ENCODE data around the gene RNF152. TPM values are rescaled to one million over a fixed set of nuclear protein-coding genes. Genes with fewer than 3 reads are reported as not detected.

RNF152 gene
- total RNA-seq, 6 donors from 2014 or later, result 6.3 to 24.0 (median 17.9) TPM

- no peaks in the 10 kb centered on the region for H3K36me3 ChIP-seq
- H3K27ac ChIP-seq, result no peak overlapping the region
- no peak overlapping the region for H3K4me3 ChIP-seq
- no peaks in the 10 kb centered on the region for H3K27me3 ChIP-seq
- 67 to 74% methylated on average over 1 of the region's 1 CpG for WGBS, 2 donors
- TF ChIP-seq EP300 (IDR thresholded peaks at IDR 0.05) (no peak), POLR2A (IDR thresholded peaks at IDR 0.05) (no peak), CTCF (IDR thresholded peaks at IDR 0.05) (no peak)
- ATAC-seq (ENCODE audit: low FRiP score in 2 of 2) (no peak), DNase-seq (no peak)
- no peaks in the 10 kb centered on the region for H3K9me3 ChIP-seq
- H3K4me1 ChIP-seq, result peaks cover 0 to 18% (median 9%) of the 10 kb centered on the region in 4 donors
Observed at GRCh38 chr18:61852496-61852895, 40.3 kb downstream of the RNF152 start.

- no peak for ATAC-seq (ENCODE audit: low FRiP score in 2 of 2)
- H3K4me1 ChIP-seq, result peaks cover 0 to 18% (median 9%) of the 10 kb centered on the region in 4 donors
- H3K9me3 ChIP-seq, result no peaks in the 10 kb centered on the region
- 64 to 79% methylated on average over 3 of the region's 3 CpGs for WGBS, 2 donors
- H3K27me3 ChIP-seq, result no peaks in the 10 kb centered on the region
- no peaks in the 10 kb centered on the region for H3K36me3 ChIP-seq
- TF ChIP-seq CTCF (IDR thresholded peaks at IDR 0.05) (no peak), POLR2A (IDR thresholded peaks at IDR 0.05) (no peak), POLR2AphosphoS5 (IDR thresholded peaks at IDR 0.05) (no peak), EP300 (IDR thresholded peaks at IDR 0.05) (no peak)
- H3K27ac ChIP-seq, result no peak overlapping the region
- DNase-seq, result no peak
- H3K4me3 ChIP-seq, result no peak overlapping the region
Observed at GRCh38 chr18:61851940-61852451, 40.8 kb downstream of the RNF152 start.

- H3K4me3 ChIP-seq, result no peak overlapping the region
- no peak for TF ChIP-seq POLR2A (IDR thresholded peaks at IDR 0.05)
- TF ChIP-seq CTCF (IDR thresholded peaks at IDR 0.05), result no peak
- no peak for TF ChIP-seq POLR2AphosphoS5 (IDR thresholded peaks at IDR 0.05)
- no peak for TF ChIP-seq EP300 (IDR thresholded peaks at IDR 0.05)
- peaks cover 0 to 18% (median 9%) of the 10 kb centered on the region in 4 donors for H3K4me1 ChIP-seq
- ATAC-seq (ENCODE audit: low FRiP score in 2 of 2), result no peak
- H3K36me3 ChIP-seq, result no peaks in the 10 kb centered on the region
- WGBS, 2 donors, result 62 to 82% methylated on average over 3 of the region's 3 CpGs
- no peak for DNase-seq
- H3K9me3 ChIP-seq, result no peaks in the 10 kb centered on the region
- no peaks in the 10 kb centered on the region for H3K27me3 ChIP-seq
- H3K27ac ChIP-seq, result no peak overlapping the region
Observed at GRCh38 chr18:61851279-61851678, 41.5 kb downstream of the RNF152 start.

GRCh38 chr18:61850756-61851155, 42.1 kb downstream of the RNF152 start:
- Histone ChIP-seq H3K27me3 (no peaks in the 10 kb centered on the region), H3K4me1 (peaks cover 0 to 18% (median 9%) of the 10 kb centered on the region in 4 donors), H3K27ac (no peak overlapping the region), H3K9me3 (no peaks in the 10 kb centered on the region), H3K4me3 (no peak overlapping the region), H3K36me3 (no peaks in the 10 kb centered on the region)
- no peak for TF ChIP-seq POLR2A (IDR thresholded peaks at IDR 0.05)
- no peak for TF ChIP-seq EP300 (IDR thresholded peaks at IDR 0.05)
- TF ChIP-seq POLR2AphosphoS5 (IDR thresholded peaks at IDR 0.05), result no peak
- no peak for TF ChIP-seq CTCF (IDR thresholded peaks at IDR 0.05)
- no peak for ATAC-seq (ENCODE audit: low FRiP score in 2 of 2)
- no peak for DNase-seq
- 66 to 78% methylated on average over 3 of the region's 3 CpGs for WGBS, 2 donors

GRCh38 chr18:61847164-61847791, 45.5 kb downstream of the RNF152 start:
- H3K4me1 ChIP-seq, result peaks cover 0 to 5% (median under 1%) of the 10 kb centered on the region in 4 donors
- H3K27ac ChIP-seq, result no peak overlapping the region
- H3K9me3 ChIP-seq, result no peaks in the 10 kb centered on the region
- H3K27me3 ChIP-seq, result no peaks in the 10 kb centered on the region
- H3K4me3 ChIP-seq, result no peak overlapping the region
- no peak for DNase-seq
- WGBS, 2 donors, result 80 to 83% methylated on average over 7 of the region's 7 CpGs
- no peak for ATAC-seq (ENCODE audit: low FRiP score in 2 of 2)
- TF ChIP-seq POLR2AphosphoS5 (IDR thresholded peaks at IDR 0.05) (no peak), EP300 (IDR thresholded peaks at IDR 0.05) (no peak), POLR2A (IDR thresholded peaks at IDR 0.05) (no peak), CTCF (IDR thresholded peaks at IDR 0.05) (no peak)
- no peaks in the 10 kb centered on the region for H3K36me3 ChIP-seq
